CD14-positive monocyte (primary cell): ENCODE data around the gene MAN1C1. TPM values are rescaled to one million over a fixed set of nuclear protein-coding genes. Genes with fewer than 3 reads are reported as not detected.

Source experiments
- DNase-seq, 3 donors: peaks; one replicate each; pipeline ENCODE4 v3.0.0-alpha.2; 2011 to 2022
- H2AFZ ChIP-seq: 2 replicates; pipeline ENCODE4 v1.6.0; 2012; ENCODE audit warnings: mild to moderate bottlenecking, low read depth, low read length, inconsistent platforms; ENCODE audit not compliant: insufficient read depth, poor library complexity, severe bottlenecking
- H3K27ac ChIP-seq, 2 donors: 1 replicate in 1 of 2; 2 replicates in 1 of 2; pipeline ENCODE4 v1.5.1; 2012 to 2013; ENCODE audit warnings: low read length in 2 of 2, control low read depth in 1 of 2, inconsistent platforms in 1 of 2, low read depth in 1 of 2, mild to moderate bottlenecking in 1 of 2
- H3K27me3 ChIP-seq, 2 donors: one replicate each; pipeline versions ENCODE4 v1.6.0 to v1.6.1; 2011 to 2013; ENCODE audit warnings: low read length in 2 of 2; ENCODE audit not compliant: control insufficient read depth in 2 of 2, insufficient read depth in 2 of 2
- H3K36me3 ChIP-seq, 2 donors: replicated peaks in 1 of 2; 1 replicate in 1 of 2; 2 replicates in 1 of 2; pipeline versions ENCODE4 v1.5.1 to v1.6.1; 2012 to 2013; ENCODE audit warnings: low read length in 2 of 2, control low read depth in 1 of 2, inconsistent platforms in 1 of 2, mild to moderate bottlenecking in 1 of 2; ENCODE audit not compliant: insufficient read depth in 2 of 2, control insufficient read depth in 1 of 2
- H3K4me1 ChIP-seq, 2 donors: 1 replicate in 1 of 2; 2 replicates in 1 of 2; pipeline versions ENCODE4 v1.5.1 to v1.6.1; 2012 to 2013; ENCODE audit warnings: low read length in 2 of 2, control low read depth in 1 of 2, inconsistent platforms in 1 of 2, mild to moderate bottlenecking in 1 of 2, moderate library complexity in 1 of 2; ENCODE audit not compliant: insufficient read depth in 2 of 2, control insufficient read depth in 1 of 2
- H3K4me2 ChIP-seq: replicated peaks from 2 replicates; pipeline ENCODE3; 2012; ENCODE audit warnings: low read length, moderate library complexity, mild to moderate bottlenecking; ENCODE audit not compliant: poor library complexity, severe bottlenecking; ENCODE audit errors: extremely low read depth
- H3K4me3 ChIP-seq, 3 experiments: fragments of 200-600 bp in 1 of 3; sonication (generic) in 1 of 3; replicated peaks in 1 of 3; 1 replicate in 2 of 3; 2 replicates in 1 of 3; pipeline ENCODE4 v1.5.1; 2011 to 2013; ENCODE audit warnings: low read length in 3 of 3, mild to moderate bottlenecking in 3 of 3, control low read depth in 2 of 3, low read depth in 2 of 3, inconsistent platforms in 1 of 3, moderate library complexity in 1 of 3
- H3K79me2 ChIP-seq: 2 replicates; pipeline ENCODE4 v1.6.0; 2012; ENCODE audit warnings: mild to moderate bottlenecking, control low read depth, inconsistent platforms, low read length, moderate library complexity; ENCODE audit not compliant: insufficient read depth
- H3K9ac ChIP-seq: 2 replicates; pipeline ENCODE4 v1.6.0; 2017; ENCODE audit warnings: low read length, mild to moderate bottlenecking; ENCODE audit not compliant: insufficient read depth, poor library complexity, severe bottlenecking
- H3K9me3 ChIP-seq, 2 donors: replicated peaks in 1 of 2; 1 replicate in 1 of 2; 2 replicates in 1 of 2; pipeline versions ENCODE4 v1.5.1 to v1.6.1; 2012 to 2013; ENCODE audit warnings: low read length in 2 of 2, control low read depth in 1 of 2; ENCODE audit not compliant: control insufficient read depth in 1 of 2, insufficient read depth in 1 of 2
- H4K20me1 ChIP-seq: 2 replicates; pipeline ENCODE4 v1.6.0; 2012; ENCODE audit warnings: mild to moderate bottlenecking, low read length, control low read depth, moderate library complexity; ENCODE audit not compliant: insufficient read depth
- H3K27ac Mint-ChIP-seq, 7 donors: one replicate each; pipeline ENCODE4 v1.8.0; 2020; ENCODE audit warnings: mild to moderate bottlenecking in 7 of 7, mixed read lengths in 7 of 7, moderate library complexity in 6 of 7, inconsistent platforms in 2 of 7
- H3K27me3 Mint-ChIP-seq, 3 donors: one replicate each; pipeline ENCODE4 v1.8.0; 2021 to 2022; ENCODE audit warnings: low read depth in 3 of 3, mild to moderate bottlenecking in 3 of 3, mixed read lengths in 3 of 3, moderate library complexity in 3 of 3, inconsistent platforms in 1 of 3
- H3K36me3 Mint-ChIP-seq, 2 donors: one replicate each; pipeline ENCODE4 v1.8.0; 2020; ENCODE audit warnings: mixed read lengths in 2 of 2, inconsistent platforms in 1 of 2, mild to moderate bottlenecking in 1 of 2
- H3K4me1 Mint-ChIP-seq: one replicate; pipeline ENCODE4 v1.8.0; 2020; ENCODE audit warnings: mild to moderate bottlenecking, mixed read lengths
- H3K4me3 Mint-ChIP-seq, 2 donors: one replicate each; pipeline ENCODE4 v1.8.0; 2020; ENCODE audit warnings: mild to moderate bottlenecking in 2 of 2, mixed read lengths in 2 of 2, moderate library complexity in 1 of 2
- H3K9me3 Mint-ChIP-seq, 7 donors: one replicate each; pipeline ENCODE4 v1.8.0; 2020 to 2022; ENCODE audit warnings: mixed read lengths in 7 of 7, mild to moderate bottlenecking in 6 of 7, moderate library complexity in 6 of 7, inconsistent platforms in 2 of 7
- WGBS: methylation state at CpG from one replicate; pipeline ENCODE4 v1.1.5; 2013; ENCODE audit warnings: missing lambda C conversion rate; ENCODE audit not compliant: insufficient coverage; 5-methylcytosine and 5-hydroxymethylcytosine counted together
- intact Hi-C, 2 donors: fragments of 100-400 bp; cut with micrococcal nuclease; formaldehyde crosslinking; loops; one replicate each; pipeline versions ENCODE4 v1.15.0 to v1.15.1; 2023
- polyA plus RNA-seq, 3 donors: library from polyadenylated mRNA; depleted of rRNA in 1 of 3; unstranded in 2 of 3; stranded (reverse) in 1 of 3; fragments of 300-500 nt in 2 of 3; fragments of >200 nt in 1 of 3; fragmentation: Illumina TruSeq in 2 of 3; gene quantifications; 1 replicate in 2 of 3; 2 replicates in 1 of 3; pipeline ENCODE4 v1.2.3, GENCODE V29; 2012 to 2021
- TF ChIP-seq, protein P1 (sequence below): fragments of 200-600 bp; IDR thresholded peaks from one replicate; pipeline ENCODE4 v1.8.0; 2022; ENCODE audit warnings: antibody characterized with exemption, mild to moderate bottlenecking

Gene MAN1C1
- polyA plus RNA-seq, 3 donors, result 1.2 to 7.2 (median 1.7) TPM

DNA sequence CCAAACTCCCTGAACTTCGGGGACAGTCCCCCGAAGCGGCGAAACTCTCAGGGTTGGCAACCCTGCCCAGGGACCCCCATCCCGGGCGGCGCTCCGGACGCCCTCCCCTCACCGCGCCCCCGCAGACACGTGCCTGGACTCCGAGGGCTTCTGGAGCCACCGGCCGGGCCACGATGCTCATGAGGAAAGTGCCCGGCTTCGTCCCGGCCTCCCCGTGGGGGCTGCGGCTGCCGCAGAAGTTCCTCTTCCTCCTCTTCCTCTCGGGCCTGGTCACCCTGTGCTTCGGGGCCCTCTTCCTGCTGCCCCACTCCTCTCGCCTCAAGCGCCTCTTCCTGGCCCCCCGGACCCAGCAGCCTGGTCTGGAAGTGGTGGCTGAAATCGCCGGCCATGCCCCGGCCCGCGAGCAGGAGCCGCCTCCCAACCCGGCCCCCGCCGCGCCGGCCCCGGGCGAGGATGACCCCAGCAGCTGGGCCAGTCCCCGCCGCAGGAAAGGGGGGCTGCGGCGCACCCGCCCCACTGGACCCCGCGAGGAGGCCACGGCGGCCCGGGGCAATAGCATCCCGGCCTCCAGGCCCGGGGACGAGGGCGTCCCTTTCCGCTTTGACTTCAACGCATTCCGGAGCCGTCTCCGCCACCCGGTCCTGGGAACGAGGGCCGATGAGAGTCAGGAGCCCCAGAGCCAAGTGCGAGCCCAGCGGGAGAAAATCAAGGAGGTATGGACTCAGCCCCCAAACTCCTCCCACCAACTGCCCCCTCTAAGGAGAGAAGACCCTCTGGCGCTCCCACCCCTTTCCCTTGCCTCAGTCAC, 1.2 kb downstream of the MAN1C1 start:
- Histone ChIP-seq H3K27ac (peak overlapping the region in 1 of 2 donors; percentile 17), H3K79me2 (peaks cover 4% of the 10 kb centered on the region), H3K27me3 (peaks cover 0 to 3% of the 10 kb centered on the region in 2 donors), H4K20me1 (peaks cover 33% of the 10 kb centered on the region), H3K4me2 (peak overlapping the region; percentile 99), H3K9ac (peak overlapping the region; percentile 66), H3K9me3 (no peaks in the 10 kb centered on the region), H3K4me1 (peaks cover 33 to 48% of the 10 kb centered on the region in 2 donors), H3K4me3 (peak overlapping the region; percentile 34 to 90 (median 61)), H3K36me3 (no peaks in the 10 kb centered on the region), H2AFZ (peak overlapping the region; percentile 92)
- peaks cover 45% of the 10 kb centered on the region for H3K4me1 Mint-ChIP-seq
- H3K27ac Mint-ChIP-seq, result peak overlapping the region in 1 of 7 donors; percentile 66
- WGBS, result 7% methylated on average over 66 of the region's 66 CpGs
- H3K4me3 Mint-ChIP-seq, result peak overlapping the region; percentile 82 to 92
- intact Hi-C loops, result loop anchor here (10.0 kb wide), 2 partner anchors 73 to 187 kb away; partner anchors contain the start of genes SELENON (in 2 of the 2) and LDLRAP1 (in 1 of the 2)
- TF ChIP-seq, protein P1, sequence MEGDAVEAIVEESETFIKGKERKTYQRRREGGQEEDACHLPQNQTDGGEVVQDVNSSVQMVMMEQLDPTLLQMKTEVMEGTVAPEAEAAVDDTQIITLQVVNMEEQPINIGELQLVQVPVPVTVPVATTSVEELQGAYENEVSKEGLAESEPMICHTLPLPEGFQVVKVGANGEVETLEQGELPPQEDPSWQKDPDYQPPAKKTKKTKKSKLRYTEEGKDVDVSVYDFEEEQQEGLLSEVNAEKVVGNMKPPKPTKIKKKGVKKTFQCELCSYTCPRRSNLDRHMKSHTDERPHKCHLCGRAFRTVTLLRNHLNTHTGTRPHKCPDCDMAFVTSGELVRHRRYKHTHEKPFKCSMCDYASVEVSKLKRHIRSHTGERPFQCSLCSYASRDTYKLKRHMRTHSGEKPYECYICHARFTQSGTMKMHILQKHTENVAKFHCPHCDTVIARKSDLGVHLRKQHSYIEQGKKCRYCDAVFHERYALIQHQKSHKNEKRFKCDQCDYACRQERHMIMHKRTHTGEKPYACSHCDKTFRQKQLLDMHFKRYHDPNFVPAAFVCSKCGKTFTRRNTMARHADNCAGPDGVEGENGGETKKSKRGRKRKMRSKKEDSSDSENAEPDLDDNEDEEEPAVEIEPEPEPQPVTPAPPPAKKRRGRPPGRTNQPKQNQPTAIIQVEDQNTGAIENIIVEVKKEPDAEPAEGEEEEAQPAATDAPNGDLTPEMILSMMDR, result no peak
- H3K27me3 Mint-ChIP-seq, result peaks cover 12 to 32% (median 18%) of the 10 kb centered on the region in 3 donors
- H3K9me3 Mint-ChIP-seq, result no peaks in the 10 kb centered on the region
- H3K36me3 Mint-ChIP-seq, result peaks cover 6 to 17% of the 10 kb centered on the region in 2 donors
- peak; percentile 25 to 64 (median 61) for DNase-seq

DNA sequence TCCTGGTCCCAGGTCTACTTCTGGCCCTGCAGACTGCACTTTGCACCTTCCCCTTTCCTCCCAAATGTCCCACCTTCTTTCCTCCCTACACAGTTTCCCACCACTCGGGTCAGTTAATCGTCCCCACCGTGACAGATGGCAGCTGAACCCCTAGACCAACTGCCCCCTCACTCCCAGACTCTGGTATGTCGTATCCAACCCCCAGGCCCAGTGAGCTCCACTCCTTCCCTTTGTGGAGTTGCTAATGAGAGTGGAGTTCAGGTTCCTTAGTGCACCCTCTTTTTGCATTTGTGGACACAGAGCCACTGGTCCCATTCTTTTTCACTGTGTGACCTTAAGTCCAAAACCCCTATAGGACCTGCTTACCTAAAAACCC, 1.8 kb downstream of the MAN1C1 start:
- peak overlapping the region; percentile 99 for H3K4me2 ChIP-seq
- peaks cover 6 to 22% of the 10 kb centered on the region in 2 donors for H3K36me3 Mint-ChIP-seq
- peaks cover 0 to 3% of the 10 kb centered on the region in 2 donors for H3K27me3 ChIP-seq
- H2AFZ ChIP-seq, result peak overlapping the region; percentile 92
- peaks cover 4% of the 10 kb centered on the region for H3K79me2 ChIP-seq
- H3K4me1 Mint-ChIP-seq, result peaks cover 47% of the 10 kb centered on the region
- H3K9me3 ChIP-seq, result no peaks in the 10 kb centered on the region
- intact Hi-C loops, result loop anchor here (10.0 kb wide), 2 partner anchors 74 to 186 kb away; partner anchors contain the start of genes SELENON (in 2 of the 2) and LDLRAP1 (in 1 of the 2)
- H3K4me3 ChIP-seq, result peak overlapping the region in 2 of 3 experiments; percentile 17 to 90
- H4K20me1 ChIP-seq, result peaks cover 39% of the 10 kb centered on the region
- H3K9ac ChIP-seq, result peak overlapping the region; percentile 66
- no peak overlapping the region for H3K27ac Mint-ChIP-seq
- H3K27me3 Mint-ChIP-seq, result peaks cover 8 to 32% (median 15%) of the 10 kb centered on the region in 3 donors
- H3K27ac ChIP-seq, result no peak overlapping the region
- no peaks in the 10 kb centered on the region for H3K9me3 Mint-ChIP-seq
- peaks cover 33 to 48% of the 10 kb centered on the region in 2 donors for H3K4me1 ChIP-seq
- H3K36me3 ChIP-seq, result no peaks in the 10 kb centered on the region
- no peak for DNase-seq
- no CpG with 5 or more reads among the region's 4 CpGs for WGBS
- TF ChIP-seq, protein P1, result no peak
- H3K4me3 Mint-ChIP-seq, result peak overlapping the region; percentile 82 to 92
